Measurements from ENCODE around the gene CTBP2.

Gene CTBP2

GRCh38 chr10:124957404-124957947 lies 202.9 kb downstream of the CTBP2 start:
- no peak for DNase-seq (ENCODE audit: extremely low spot score)
- TF ChIP-seq CTCF (IDR thresholded peaks at IDR 0.05; ENCODE audit: control extremely low read depth, extremely low read depth, low read depth, missing control alignments) = no peak
- ChIA-PET POLR2A (no interaction called here), CTCF (interaction anchor here (2.4 to 3.2 kb wide), 2 partner anchors 14 to 35 kb away, joined by 8 to 20 read pairs; no protein-coding TSS in a partner anchor)

GRCh38 chr10:124956764-124957163 lies 203.6 kb downstream of the CTBP2 start:
- DNase-seq (ENCODE audit: extremely low spot score) = no peak
- ChIA-PET CTCF (no interaction called here), POLR2A (no interaction called here)
- no peak for TF ChIP-seq CTCF (IDR thresholded peaks at IDR 0.05; ENCODE audit: control extremely low read depth, extremely low read depth, low read depth, missing control alignments)

- ChIA-PET CTCF (interaction anchor here (1.5 kb wide), 1 partner anchor 12 kb away, joined by 5 read pairs; no protein-coding TSS in a partner anchor), POLR2A (no interaction called here)
- TF ChIP-seq CTCF (IDR thresholded peaks at IDR 0.05; ENCODE audit: control extremely low read depth, extremely low read depth, low read depth, missing control alignments) = no peak
- DNase-seq (ENCODE audit: extremely low spot score) = no peak
Observed at GRCh38 chr10:124955868-124956267, 204.5 kb downstream of the CTBP2 start.

GRCh38 chr10:124955243-124955642 lies 205.1 kb downstream of the CTBP2 start:
- ChIA-PET CTCF (interaction anchor here (1.5 kb wide), 1 partner anchor 11 kb away, joined by 5 read pairs; no protein-coding TSS in a partner anchor), POLR2A (no interaction called here)
- TF ChIP-seq CTCF (IDR thresholded peaks at IDR 0.05; ENCODE audit: control extremely low read depth, extremely low read depth, low read depth, missing control alignments) = no peak
- no peak for DNase-seq (ENCODE audit: extremely low spot score)

- TF ChIP-seq CTCF (IDR thresholded peaks at IDR 0.05; ENCODE audit: control extremely low read depth, extremely low read depth, low read depth, missing control alignments) = no peak
- DNase-seq (ENCODE audit: extremely low spot score) = no peak
- CTCF ChIA-PET = interaction anchor here (0.9 to 1.8 kb wide), 5 partner anchors 9 to 39 kb away, joined by 3 to 10 read pairs (median 4); no protein-coding TSS in a partner anchor
- POLR2A ChIA-PET = interaction anchor here (1.3 kb wide), 1 partner anchor 8 kb away, joined by 3 read pairs; no protein-coding TSS in a partner anchor
Observed at GRCh38 chr10:124953421-124953820, 206.9 kb downstream of the CTBP2 start.

- CTCF ChIA-PET = interaction anchor here (1.6 to 1.8 kb wide), 2 partner anchors 8 to 10 kb away, joined by 4 to 10 read pairs; no protein-coding TSS in a partner anchor
- no peak for DNase-seq (ENCODE audit: extremely low spot score)
- POLR2A ChIA-PET = no interaction called here
- TF ChIP-seq CTCF (IDR thresholded peaks at IDR 0.05; ENCODE audit: control extremely low read depth, extremely low read depth, low read depth, missing control alignments) = no peak
Observed at GRCh38 chr10:124952123-124952522, 208.2 kb downstream of the CTBP2 start.

Measured in GM10248 (cell line).